Measurements from ENCODE around the gene SLC9C2.

Gene SLC9C2

GRCh38 chr1:173536223-173536622 is 66.6 kb downstream of the SLC9C2 start:
- no peak for TF ChIP-seq CTCF (IDR thresholded peaks at IDR 0.05; ENCODE audit: borderline replicate concordance, insufficient read depth, low read depth, low read length)
- no peak overlapping the region for H3K4me3 ChIP-seq (ENCODE audit: low read depth, low read length)

GRCh38 chr1:173532237-173532636 is 70.6 kb downstream of the SLC9C2 start:
- H3K4me3 ChIP-seq (ENCODE audit: low read depth, low read length), result no peak overlapping the region
- no peak for TF ChIP-seq CTCF (IDR thresholded peaks at IDR 0.05; ENCODE audit: borderline replicate concordance, insufficient read depth, low read depth, low read length)

GRCh38 chr1:173530795-173531693 is 71.8 kb downstream of the SLC9C2 start:
- H3K4me3 ChIP-seq (ENCODE audit: low read depth, low read length), result no peak overlapping the region
- TF ChIP-seq CTCF (IDR thresholded peaks at IDR 0.05; ENCODE audit: borderline replicate concordance, insufficient read depth, low read depth, low read length), result no peak

- no peak overlapping the region for H3K4me3 ChIP-seq (ENCODE audit: low read depth, low read length)
- TF ChIP-seq CTCF (IDR thresholded peaks at IDR 0.05; ENCODE audit: borderline replicate concordance, insufficient read depth, low read depth, low read length), result no peak
Measured at GRCh38 chr1:173529106-173529505, 73.8 kb downstream of the SLC9C2 start.

- TF ChIP-seq CTCF (IDR thresholded peaks at IDR 0.05; ENCODE audit: borderline replicate concordance, insufficient read depth, low read depth, low read length), result no peak
Measured at GRCh38 chr1:173527151-173527826, 75.6 kb downstream of the SLC9C2 start.

GRCh38 chr1:173525926-173526325 is 76.9 kb downstream of the SLC9C2 start:
- no peak overlapping the region for H3K4me3 ChIP-seq (ENCODE audit: low read depth, low read length)
- TF ChIP-seq CTCF (IDR thresholded peaks at IDR 0.05; ENCODE audit: borderline replicate concordance, insufficient read depth, low read depth, low read length), result no peak

More at GRCh38 chr1:173527151-173527826, 75.6 kb downstream of the SLC9C2 start:
- H3K4me3 ChIP-seq (ENCODE audit: low read depth, low read length), result no peak overlapping the region

All from GM12875 (cell line).